ENCODE results near the gene CENPN. TPM values are rescaled to one million over a fixed set of nuclear protein-coding genes. Genes with fewer than 3 reads are reported as not detected.

Gene CENPN
- total and polyA plus RNA-seq, 2 of the 13 experiments (the other 11 are each of a cell fraction or from before 2014, with no cell fraction given) = 29.7 to 129 TPM

GRCh38 chr16:81077076-81077940, 70.3 kb downstream of the CENPN start, which contains the start of gene C16orf46 (continued):
- no peak for TF ChIP-seq GLMP (CRISPR knock-in tag; IDR thresholded peaks at IDR 0.05; ENCODE audit: borderline replicate concordance)
- TF ChIP-seq PHB2 (IDR thresholded peaks at IDR 0.05; ENCODE audit: partially characterized antibody) = no peak
- TF ChIP-seq PHF5A (CRISPR knock-in tag; IDR thresholded peaks at IDR 0.05; ENCODE audit: low read depth, unreplicated experiment) = peak; percentile 79
- peak; percentile 28; the same call in 1 of the 2 replicates for TF ChIP-seq PATZ1 (CRISPR knock-in tag; IDR thresholded peaks at IDR 0.05)
- no peak for TF ChIP-seq NCOA1 (CRISPR knock-in tag; IDR thresholded peaks at IDR 0.05)
- 0 out of 2 replicates have a peak, but pooled peaks have one; percentile 22 for TF ChIP-seq CERS6 (CRISPR knock-in tag; IDR thresholded peaks at IDR 0.05)
- TF ChIP-seq TBL1XR1 (IDR thresholded peaks at IDR 0.05; ENCODE audit: borderline replicate concordance, low read length, partially characterized antibody) = peak; percentile 14
- peak; percentile 85; the same call in 1 of the 2 replicates for TF ChIP-seq KDM5B (CRISPR knock-in tag; IDR thresholded peaks at IDR 0.05; ENCODE audit: borderline replicate concordance)
- peak; percentile 96 for TF ChIP-seq ZFP91 (CRISPR knock-in tag; IDR thresholded peaks at IDR 0.05; ENCODE audit: borderline replicate concordance)
- no peak for TF ChIP-seq PBX3 (CRISPR knock-in tag; IDR thresholded peaks at IDR 0.05; ENCODE audit: borderline replicate concordance)
- no peak; the same call in none of the 2 replicates for TF ChIP-seq SPEN (CRISPR knock-in tag; IDR thresholded peaks at IDR 0.05; ENCODE audit: low read depth)
- peak; percentile 57 for TF ChIP-seq MNT (IDR thresholded peaks at IDR 0.05)
- TF ChIP-seq THAP8 (CRISPR knock-in tag; IDR thresholded peaks at IDR 0.05; ENCODE audit: borderline replicate concordance) = 0 out of 2 replicates have a peak, but pooled peaks have one; percentile 84
- no peak; the same call in 1 of the 2 replicates for TF ChIP-seq TRAFD1 (CRISPR knock-in tag; IDR thresholded peaks at IDR 0.05; ENCODE audit: borderline replicate concordance)
- 0 out of 2 replicates have a peak, but pooled peaks have one; percentile 80 for TF ChIP-seq ZNF839 (CRISPR knock-in tag; IDR thresholded peaks at IDR 0.05; ENCODE audit: borderline replicate concordance)

All from HepG2 (cell line).